Measurements from ENCODE around the gene LYPD6B.

Gene LYPD6B

GRCh38 chr2:149100739-149101699, 62.5 kb downstream of the LYPD6B start:
- no peak for TF ChIP-seq CTCF (IDR thresholded peaks at IDR 0.05; ENCODE audit: control insufficient read depth, extremely low read depth, insufficient read depth)
- DNase-seq (ENCODE audit: low read depth), result no peak

GRCh38 chr2:149101818-149102217, 63.3 kb downstream of the LYPD6B start:
- H3K4me3 ChIP-seq (ENCODE audit: low read depth, low read length), result no peak overlapping the region
- no peak for DNase-seq (ENCODE audit: low read depth)
- no peak for TF ChIP-seq CTCF (IDR thresholded peaks at IDR 0.05; ENCODE audit: control insufficient read depth, extremely low read depth, insufficient read depth)

More at GRCh38 chr2:149100739-149101699, 62.5 kb downstream of the LYPD6B start:
- no peak overlapping the region for H3K4me3 ChIP-seq (ENCODE audit: low read depth, low read length)

GRCh38 chr2:149103081-149103620, 64.7 kb downstream of the LYPD6B start:
- no peak for TF ChIP-seq CTCF (IDR thresholded peaks at IDR 0.05; ENCODE audit: control insufficient read depth, extremely low read depth, insufficient read depth)
- no peak for DNase-seq (ENCODE audit: low read depth)
- no peak overlapping the region for H3K4me3 ChIP-seq (ENCODE audit: low read depth, low read length)

GRCh38 chr2:149104221-149104620, 65.7 kb downstream of the LYPD6B start:
- no peak for DNase-seq (ENCODE audit: low read depth)
- H3K4me3 ChIP-seq (ENCODE audit: low read depth, low read length), result no peak overlapping the region
- no peak for TF ChIP-seq CTCF (IDR thresholded peaks at IDR 0.05; ENCODE audit: control insufficient read depth, extremely low read depth, insufficient read depth)

GRCh38 chr2:149112068-149112467, 73.6 kb downstream of the LYPD6B start:
- TF ChIP-seq CTCF (IDR thresholded peaks at IDR 0.05; ENCODE audit: control insufficient read depth, extremely low read depth, insufficient read depth), result no peak
- no peak for DNase-seq (ENCODE audit: low read depth)
- H3K4me3 ChIP-seq (ENCODE audit: low read depth, low read length), result no peak overlapping the region

GRCh38 chr2:149112713-149113112, 74.2 kb downstream of the LYPD6B start:
- DNase-seq (ENCODE audit: low read depth), result peak; percentile 13
- H3K4me3 ChIP-seq (ENCODE audit: low read depth, low read length), result no peak overlapping the region
- no peak for TF ChIP-seq CTCF (IDR thresholded peaks at IDR 0.05; ENCODE audit: control insufficient read depth, extremely low read depth, insufficient read depth)
